ENCODE results near the gene HOXD8. TPM values are rescaled to one million over a fixed set of nuclear protein-coding genes. Genes with fewer than 3 reads are reported as not detected.

Gene HOXD8
- total and polyA plus RNA-seq, 9 of the 15 experiments (the other 6 are each of a cell fraction or from before 2014, with no cell fraction given) = 0.04 to 0.15 TPM; not detected in 7

GRCh38 chr2:176140513-176141317 lies 11.2 kb downstream of the HOXD8 start (continued):
- TF ChIP-seq HMG20A (CRISPR knock-in tag; conservative IDR thresholded peaks at IDR 0.05) (no peak), BMI1 (IDR thresholded peaks at IDR 0.05; ENCODE audit: low read length) (peak; percentile 9; the same call in 1 of the 2 replicates), GABPA (tag; conservative IDR thresholded peaks at IDR 0.05; ENCODE audit: low read depth) (peak; percentile 45; the same call in 1 of the 2 replicates), ETS1 (conservative IDR thresholded peaks at IDR 0.05; ENCODE audit: control insufficient read depth, low read depth, low read length) (0 out of 2 replicates have a peak, but pooled peaks have one; percentile 5), ELF2 (CRISPR knock-in tag; IDR thresholded peaks at IDR 0.05) (peak; percentile 73; the same call in 1 of the 2 replicates), SPI1 (IDR thresholded peaks at IDR 0.05; ENCODE audit: borderline replicate concordance, low read depth, low read length) (0 out of 2 replicates have a peak, but pooled peaks have one; percentile 23), ATF1 (CRISPR knock-in tag; IDR thresholded peaks at IDR 0.05) (no peak), ATF1 (tag; IDR thresholded peaks at IDR 0.05) (peak; percentile 52), LCOR (CRISPR knock-in tag; IDR thresholded peaks at IDR 0.05) (peak; percentile 73; the same call in 1 of the 2 replicates), PHF8 (IDR thresholded peaks at IDR 0.05; ENCODE audit: borderline replicate concordance, low read length) (peak; percentile 8; the same call in 1 of the 2 replicates), MYC (IDR thresholded peaks at IDR 0.05; ENCODE audit: low read depth, low read length) (0 out of 2 replicates have a peak, but pooled peaks have one; percentile 30), MYC (CRISPR knock-in tag; IDR thresholded peaks at IDR 0.05; ENCODE audit: borderline replicate concordance, low read depth) (no peak), RUNX1 (IDR thresholded peaks at IDR 0.05; ENCODE audit: low read depth) (0 out of 2 replicates have a peak, but pooled peaks have one; percentile 34), KLF13 (tag; IDR thresholded peaks at IDR 0.05; ENCODE audit: borderline replicate concordance, low read depth) (0 out of 2 replicates have a peak, but pooled peaks have one; percentile 11), ZNF143 (CRISPR knock-in tag; IDR thresholded peaks at IDR 0.05) (peak; percentile 38; the same call in 1 of the 2 replicates), ZBED1 (IDR thresholded peaks at IDR 0.05) (0 out of 2 replicates have a peak, but pooled peaks have one; percentile 44), RAD21 (CRISPR knock-in tag; conservative IDR thresholded peaks at IDR 0.05 in 1 of 2, IDR thresholded peaks at IDR 0.05 in 1 of 2) (peak; percentile 98 to 99), ZNF134 (CRISPR knock-in tag; conservative IDR thresholded peaks at IDR 0.05) (no peak)
- TF ChIP-seq, protein P1, sequence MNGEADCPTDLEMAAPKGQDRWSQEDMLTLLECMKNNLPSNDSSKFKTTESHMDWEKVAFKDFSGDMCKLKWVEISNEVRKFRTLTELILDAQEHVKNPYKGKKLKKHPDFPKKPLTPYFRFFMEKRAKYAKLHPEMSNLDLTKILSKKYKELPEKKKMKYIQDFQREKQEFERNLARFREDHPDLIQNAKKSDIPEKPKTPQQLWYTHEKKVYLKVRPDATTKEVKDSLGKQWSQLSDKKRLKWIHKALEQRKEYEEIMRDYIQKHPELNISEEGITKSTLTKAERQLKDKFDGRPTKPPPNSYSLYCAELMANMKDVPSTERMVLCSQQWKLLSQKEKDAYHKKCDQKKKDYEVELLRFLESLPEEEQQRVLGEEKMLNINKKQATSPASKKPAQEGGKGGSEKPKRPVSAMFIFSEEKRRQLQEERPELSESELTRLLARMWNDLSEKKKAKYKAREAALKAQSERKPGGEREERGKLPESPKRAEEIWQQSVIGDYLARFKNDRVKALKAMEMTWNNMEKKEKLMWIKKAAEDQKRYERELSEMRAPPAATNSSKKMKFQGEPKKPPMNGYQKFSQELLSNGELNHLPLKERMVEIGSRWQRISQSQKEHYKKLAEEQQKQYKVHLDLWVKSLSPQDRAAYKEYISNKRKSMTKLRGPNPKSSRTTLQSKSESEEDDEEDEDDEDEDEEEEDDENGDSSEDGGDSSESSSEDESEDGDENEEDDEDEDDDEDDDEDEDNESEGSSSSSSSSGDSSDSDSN (IDR thresholded peaks at IDR 0.05; ENCODE audit: borderline replicate concordance in 1 of 2, low read depth in 2 of 2, low read length in 2 of 2) = no peak
- TF ChIP-seq, protein P2, sequence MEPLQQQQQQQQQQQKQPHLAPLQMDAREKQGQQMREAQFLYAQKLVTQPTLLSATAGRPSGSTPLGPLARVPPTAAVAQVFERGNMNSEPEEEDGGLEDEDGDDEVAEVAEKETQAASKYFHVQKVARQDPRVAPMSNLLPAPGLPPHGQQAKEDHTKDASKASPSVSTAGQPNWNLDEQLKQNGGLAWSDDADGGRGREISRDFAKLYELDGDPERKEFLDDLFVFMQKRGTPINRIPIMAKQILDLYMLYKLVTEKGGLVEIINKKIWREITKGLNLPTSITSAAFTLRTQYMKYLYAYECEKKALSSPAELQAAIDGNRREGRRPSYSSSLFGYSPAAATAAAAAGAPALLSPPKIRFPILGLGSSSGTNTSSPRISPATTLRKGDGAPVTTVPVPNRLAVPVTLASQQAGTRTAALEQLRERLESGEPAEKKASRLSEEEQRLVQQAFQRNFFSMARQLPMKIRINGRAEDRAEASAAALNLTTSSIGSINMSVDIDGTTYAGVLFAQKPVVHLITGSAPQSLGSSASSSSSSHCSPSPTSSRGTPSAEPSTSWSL (CRISPR knock-in tag; IDR thresholded peaks at IDR 0.05; ENCODE audit: borderline replicate concordance) = no peak
- TF ChIP-seq, protein P3, sequence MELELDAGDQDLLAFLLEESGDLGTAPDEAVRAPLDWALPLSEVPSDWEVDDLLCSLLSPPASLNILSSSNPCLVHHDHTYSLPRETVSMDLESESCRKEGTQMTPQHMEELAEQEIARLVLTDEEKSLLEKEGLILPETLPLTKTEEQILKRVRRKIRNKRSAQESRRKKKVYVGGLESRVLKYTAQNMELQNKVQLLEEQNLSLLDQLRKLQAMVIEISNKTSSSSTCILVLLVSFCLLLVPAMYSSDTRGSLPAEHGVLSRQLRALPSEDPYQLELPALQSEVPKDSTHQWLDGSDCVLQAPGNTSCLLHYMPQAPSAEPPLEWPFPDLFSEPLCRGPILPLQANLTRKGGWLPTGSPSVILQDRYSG (tag; conservative IDR thresholded peaks at IDR 0.05; ENCODE audit: low read depth) = no peak

Data from K562 (cell line).